ENCODE measurements around the gene STIMATE.

DNA sequence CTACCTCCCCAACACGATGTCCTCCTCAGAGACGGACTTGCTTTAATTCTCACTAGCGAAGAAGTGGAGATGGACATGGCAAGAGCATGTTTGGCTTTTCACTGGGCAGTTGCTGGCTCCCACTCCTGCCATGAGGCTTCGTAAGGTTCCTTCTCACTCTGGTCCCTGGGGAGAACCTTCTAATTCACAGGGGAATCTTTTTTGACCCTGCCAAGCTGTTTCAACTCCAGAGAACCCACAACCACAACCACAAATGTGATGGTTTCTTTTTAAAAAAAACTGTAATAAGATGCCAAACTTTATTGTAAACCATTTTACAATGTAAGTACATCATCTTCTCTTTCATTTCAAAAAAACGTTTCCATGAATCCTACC is 60.9 kb downstream of the STIMATE start:
- TF ChIP-seq CTCF (IDR thresholded peaks at IDR 0.05; ENCODE audit: low read depth, low read length, poor library complexity, severe bottlenecking) (no peak), EZH2phosphoT487 (IDR thresholded peaks at IDR 0.05; ENCODE audit: borderline replicate concordance, low read length) (no peak)
